B cell (primary cell): ENCODE results near the gene SLC37A1.

Experiments used
- EZH2 ChIP-seq: IDR thresholded peaks from 2 replicates; pipeline ENCODE4 v1.6.1; 2012; ENCODE audit warnings: borderline replicate concordance, low read depth, mild to moderate bottlenecking, moderate library complexity, low read length; ENCODE audit not compliant: insufficient read depth, poor library complexity, severe bottlenecking
- TF ChIP-seq, protein P1 (sequence below): fragments of 200-600 bp; IDR thresholded peaks from one replicate; pipeline ENCODE4 v1.8.0; 2022; ENCODE audit warnings: antibody characterized with exemption, mild to moderate bottlenecking

DNA sequence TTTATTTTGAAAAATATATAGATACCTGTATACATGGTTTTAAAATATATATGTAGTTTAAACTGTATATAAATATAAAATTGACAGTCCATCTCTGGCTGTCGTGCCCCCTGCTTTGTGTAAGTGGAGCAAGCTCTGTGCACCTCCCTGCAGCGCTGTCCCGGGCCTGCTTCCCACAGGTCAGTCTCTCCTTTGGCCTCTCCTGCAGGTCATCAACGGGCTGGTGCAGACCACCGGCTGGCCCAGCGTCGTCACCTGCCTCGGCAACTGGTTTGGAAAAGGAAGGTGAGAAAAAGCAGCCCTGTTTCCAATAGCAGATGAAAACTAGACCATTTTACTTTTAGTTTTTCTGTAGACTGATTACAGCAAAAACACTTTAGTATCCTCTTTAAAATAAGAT, 28.5 kb downstream of the SLC37A1 start:
- TF ChIP-seq, protein P1, sequence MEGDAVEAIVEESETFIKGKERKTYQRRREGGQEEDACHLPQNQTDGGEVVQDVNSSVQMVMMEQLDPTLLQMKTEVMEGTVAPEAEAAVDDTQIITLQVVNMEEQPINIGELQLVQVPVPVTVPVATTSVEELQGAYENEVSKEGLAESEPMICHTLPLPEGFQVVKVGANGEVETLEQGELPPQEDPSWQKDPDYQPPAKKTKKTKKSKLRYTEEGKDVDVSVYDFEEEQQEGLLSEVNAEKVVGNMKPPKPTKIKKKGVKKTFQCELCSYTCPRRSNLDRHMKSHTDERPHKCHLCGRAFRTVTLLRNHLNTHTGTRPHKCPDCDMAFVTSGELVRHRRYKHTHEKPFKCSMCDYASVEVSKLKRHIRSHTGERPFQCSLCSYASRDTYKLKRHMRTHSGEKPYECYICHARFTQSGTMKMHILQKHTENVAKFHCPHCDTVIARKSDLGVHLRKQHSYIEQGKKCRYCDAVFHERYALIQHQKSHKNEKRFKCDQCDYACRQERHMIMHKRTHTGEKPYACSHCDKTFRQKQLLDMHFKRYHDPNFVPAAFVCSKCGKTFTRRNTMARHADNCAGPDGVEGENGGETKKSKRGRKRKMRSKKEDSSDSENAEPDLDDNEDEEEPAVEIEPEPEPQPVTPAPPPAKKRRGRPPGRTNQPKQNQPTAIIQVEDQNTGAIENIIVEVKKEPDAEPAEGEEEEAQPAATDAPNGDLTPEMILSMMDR, result no peak
- no peak for TF ChIP-seq EZH2
